IPS-18a (cell line): ENCODE measurements around the gene SNRNP48.

Experiments
- H3K27ac ChIP-seq: one replicate; pipeline ENCODE4 v1.5.1; 2013; ENCODE audit warnings: low read length
- H3K27me3 ChIP-seq: one replicate; pipeline ENCODE4 v1.6.1; 2013; ENCODE audit warnings: mild to moderate bottlenecking, low read length; ENCODE audit not compliant: control insufficient read depth, insufficient read depth
- H3K36me3 ChIP-seq: one replicate; pipeline ENCODE4 v1.6.1; 2013; ENCODE audit warnings: low read depth, low read length; ENCODE audit not compliant: control insufficient read depth
- H3K4me1 ChIP-seq: one replicate; pipeline ENCODE4 v1.6.1; 2013; ENCODE audit warnings: low read depth, low read length; ENCODE audit not compliant: control insufficient read depth
- H3K4me3 ChIP-seq: one replicate; pipeline ENCODE4 v1.5.1; 2013; ENCODE audit warnings: low read length
- H3K9ac ChIP-seq: one replicate; pipeline ENCODE4 v1.6.1; 2013; ENCODE audit warnings: mild to moderate bottlenecking, low read length, moderate library complexity
- H3K9me3 ChIP-seq: one replicate; pipeline ENCODE4 v1.6.1; 2013; ENCODE audit warnings: low read depth, low read length; ENCODE audit not compliant: control insufficient read depth

The SNRNP48 gene, protein sequence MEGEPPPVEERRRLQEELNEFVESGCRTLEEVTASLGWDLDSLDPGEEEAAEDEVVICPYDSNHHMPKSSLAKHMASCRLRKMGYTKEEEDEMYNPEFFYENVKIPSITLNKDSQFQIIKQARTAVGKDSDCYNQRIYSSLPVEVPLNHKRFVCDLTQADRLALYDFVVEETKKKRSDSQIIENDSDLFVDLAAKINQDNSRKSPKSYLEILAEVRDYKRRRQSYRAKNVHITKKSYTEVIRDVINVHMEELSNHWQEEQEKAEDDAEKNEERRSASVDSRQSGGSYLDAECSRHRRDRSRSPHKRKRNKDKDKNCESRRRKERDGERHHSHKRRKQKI

DNA sequence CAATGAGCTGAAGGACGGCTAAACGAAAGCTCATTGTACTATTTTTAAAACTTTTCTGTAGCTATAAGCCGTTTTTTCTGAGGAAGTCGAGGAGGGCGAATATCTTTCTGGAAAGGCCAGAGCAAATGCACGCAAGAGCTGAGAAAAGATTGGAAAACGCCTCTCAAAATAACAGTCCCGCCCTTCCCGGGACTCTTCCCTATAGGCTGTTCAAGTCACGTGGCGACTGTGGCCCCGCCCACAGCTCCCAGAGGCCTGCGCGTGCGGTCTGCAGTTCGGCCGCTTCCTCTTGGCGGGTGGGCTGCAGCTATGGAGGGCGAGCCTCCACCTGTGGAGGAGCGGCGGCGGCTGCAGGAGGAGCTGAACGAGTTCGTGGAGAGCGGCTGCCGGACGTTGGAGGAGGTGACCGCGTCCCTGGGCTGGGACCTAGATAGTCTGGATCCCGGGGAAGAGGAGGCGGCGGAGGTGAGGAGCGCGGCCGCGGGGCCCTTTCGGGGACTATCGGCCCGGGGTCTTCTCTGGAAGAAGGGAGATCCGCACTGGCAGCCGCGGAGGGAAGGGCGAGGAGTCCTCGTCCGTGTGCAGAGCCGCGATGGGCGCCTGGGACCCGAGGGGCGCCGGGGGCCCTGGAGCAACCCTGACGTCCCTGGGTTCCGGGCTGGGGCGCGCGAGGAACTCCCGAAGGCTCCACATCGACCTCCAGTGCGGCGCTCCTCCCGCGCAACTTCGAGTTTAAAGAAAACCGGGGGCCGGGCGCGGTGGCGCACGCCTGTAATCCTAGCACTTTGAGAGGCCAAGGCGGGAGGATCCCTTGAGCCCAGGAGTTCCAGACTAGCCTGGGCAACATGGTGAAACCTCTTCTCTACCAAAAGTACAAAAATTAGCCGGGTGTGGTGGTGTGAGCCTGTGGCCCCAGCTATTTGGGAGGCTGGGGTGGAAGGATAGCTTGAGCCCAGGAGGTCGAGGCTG, at the start of gene SNRNP48:
TSS of gene SNRNP48 (plus strand) at position 250 of the 969 bp plus-strand sequence. CDS start at position 310, 60 bp downstream.
- H3K4me1 ChIP-seq: peaks cover 4% of the 10 kb centered on the region
- peak within 1 kb of the TSS; percentile 70 for H3K9ac ChIP-seq
- H3K27ac ChIP-seq: peak within 1 kb of the TSS; percentile 73

DNA sequence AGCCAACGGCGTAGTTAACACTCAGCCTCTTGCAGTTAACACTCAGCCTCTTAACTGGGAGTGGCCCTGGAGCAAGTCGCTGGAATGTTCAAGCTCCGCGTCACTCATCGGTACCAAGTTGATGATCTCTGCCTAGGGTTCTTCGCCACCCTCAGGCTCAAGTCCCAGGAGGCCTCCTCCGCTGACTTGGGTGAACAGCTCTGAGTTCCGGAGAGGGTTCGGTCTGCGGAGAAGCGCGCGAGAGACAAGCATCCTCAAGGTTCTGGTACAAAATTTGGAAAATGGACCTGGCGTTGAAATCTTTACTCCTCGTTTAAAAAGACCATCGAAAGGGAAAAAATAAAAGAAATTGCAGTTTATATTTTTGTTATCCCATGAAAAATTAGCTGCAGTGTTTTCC, 49.4 kb upstream of the SNRNP48 start:
- peaks cover 66% of the 10 kb centered on the region for H3K27me3 ChIP-seq
- H3K9ac ChIP-seq: peak overlapping the region; percentile 76
- H3K4me3 ChIP-seq: peak overlapping the region; percentile 79

More for the DNA sequence above, at the start of gene SNRNP48:
- H3K27me3 ChIP-seq: no peaks in the 10 kb centered on the region
- no peaks in the 10 kb centered on the region for H3K9me3 ChIP-seq
- peak within 1 kb of the TSS; percentile 87 for H3K4me3 ChIP-seq
- H3K36me3 ChIP-seq: peaks cover 12% of the 10 kb centered on the region

DNA sequence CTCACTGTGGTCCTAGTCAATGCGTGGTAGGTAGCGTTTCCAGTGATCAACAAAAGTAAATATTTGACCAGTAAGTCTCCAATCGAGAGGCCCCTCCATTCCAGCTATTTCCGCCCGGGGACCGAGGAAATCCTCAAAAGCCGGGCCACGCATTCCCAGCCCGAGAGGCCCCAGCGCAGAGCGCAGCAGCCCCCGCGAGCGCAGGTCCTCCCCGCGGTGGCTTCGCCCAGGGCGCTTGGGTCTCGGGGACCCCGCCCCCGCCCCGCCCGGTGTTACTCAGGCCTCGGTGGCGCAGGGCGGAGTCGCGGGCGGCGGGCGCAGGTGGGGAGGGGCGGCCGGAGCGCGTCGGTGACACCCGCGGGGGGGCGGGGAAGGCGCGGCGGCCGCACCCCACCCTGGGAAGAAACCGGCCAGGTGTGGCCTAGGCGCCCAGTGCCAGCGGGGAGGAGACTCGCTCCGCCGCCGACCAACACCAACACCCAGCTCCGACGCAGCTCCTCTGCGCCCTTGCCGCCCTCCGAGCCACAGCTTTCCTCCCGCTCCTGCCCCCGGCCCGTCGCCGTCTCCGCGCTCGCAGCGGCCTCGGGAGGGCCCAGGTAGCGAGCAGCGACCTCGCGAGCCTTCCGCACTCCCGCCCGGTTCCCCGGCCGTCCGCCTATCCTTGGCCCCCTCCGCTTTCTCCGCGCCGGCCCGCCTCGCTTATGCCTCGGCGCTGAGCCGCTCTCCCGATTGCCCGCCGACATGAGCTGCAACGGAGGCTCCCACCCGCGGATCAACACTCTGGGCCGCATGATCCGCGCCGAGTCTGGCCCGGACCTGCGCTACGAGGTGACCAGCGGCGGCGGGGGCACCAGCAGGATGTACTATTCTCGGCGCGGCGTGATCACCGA, 48.6 kb upstream of the SNRNP48 start, which contains the start of gene DSP:
TSS of gene DSP (plus strand) at position 497 of the 890 bp plus-strand sequence. CDS start at position 742, 245 bp downstream.
- Histone ChIP-seq H3K9ac (peak within 1 kb of the TSS; percentile 76), H3K4me3 (peak within 1 kb of the TSS; percentile 79), H3K9me3 (no peaks in the 10 kb centered on the region), H3K4me1 (peaks cover 33% of the 10 kb centered on the region), H3K36me3 (no peaks in the 10 kb centered on the region), H3K27me3 (peaks cover 66% of the 10 kb centered on the region), H3K27ac (no peak within 1 kb of the TSS)

More for the DNA sequence above, 49.4 kb upstream of the SNRNP48 start:
- Histone ChIP-seq H3K9me3 (no peaks in the 10 kb centered on the region), H3K36me3 (no peaks in the 10 kb centered on the region), H3K27ac (no peak overlapping the region), H3K4me1 (peaks cover 33% of the 10 kb centered on the region)

DNA sequence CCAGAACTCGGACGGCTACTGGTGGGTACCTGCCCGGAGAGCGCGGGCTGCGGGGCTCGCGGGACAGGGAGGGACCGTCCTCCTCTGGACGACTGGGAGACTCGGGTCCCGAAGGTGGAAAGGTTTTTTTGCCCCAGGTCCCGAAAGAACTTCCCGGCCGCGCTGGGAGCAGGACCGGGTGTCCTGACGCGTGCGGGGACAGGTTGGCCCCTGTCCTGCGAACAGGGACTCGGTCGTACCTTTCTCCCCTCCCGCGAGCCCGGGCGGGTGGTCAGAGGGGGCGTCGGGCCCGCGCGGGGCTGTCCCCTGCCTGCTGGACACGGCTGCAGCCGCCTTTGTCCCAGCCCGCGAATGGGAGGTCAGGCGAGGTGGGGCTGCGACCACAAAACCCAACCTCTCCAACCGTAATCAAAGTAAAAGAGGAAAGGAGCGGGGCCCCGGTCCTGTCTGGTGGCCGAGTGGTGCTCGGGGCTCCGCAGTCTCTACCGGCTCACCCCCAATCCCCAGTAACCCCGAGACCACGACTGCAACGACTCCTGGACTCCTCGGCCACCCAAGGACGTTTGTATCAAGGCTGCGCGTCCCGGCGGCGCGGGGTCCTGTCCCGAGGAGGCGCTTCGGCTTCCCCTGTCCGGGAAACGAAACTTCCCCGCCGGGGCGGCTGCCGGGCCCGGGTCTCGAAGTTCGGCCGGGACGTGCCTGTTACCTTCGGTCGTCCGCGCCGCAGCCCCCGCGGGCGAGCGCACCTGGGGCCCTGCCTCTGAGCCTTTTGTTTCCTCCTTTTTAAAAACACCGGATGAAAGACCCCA, 47.7 kb upstream of the SNRNP48 start:
- H3K27me3 ChIP-seq: peaks cover 66% of the 10 kb centered on the region
- H3K27ac ChIP-seq: no peak overlapping the region
- H3K4me3 ChIP-seq: peak overlapping the region; percentile 79
- peaks cover 33% of the 10 kb centered on the region for H3K4me1 ChIP-seq
- peak overlapping the region; percentile 76 for H3K9ac ChIP-seq
- no peaks in the 10 kb centered on the region for H3K36me3 ChIP-seq
- H3K9me3 ChIP-seq: no peaks in the 10 kb centered on the region

DNA sequence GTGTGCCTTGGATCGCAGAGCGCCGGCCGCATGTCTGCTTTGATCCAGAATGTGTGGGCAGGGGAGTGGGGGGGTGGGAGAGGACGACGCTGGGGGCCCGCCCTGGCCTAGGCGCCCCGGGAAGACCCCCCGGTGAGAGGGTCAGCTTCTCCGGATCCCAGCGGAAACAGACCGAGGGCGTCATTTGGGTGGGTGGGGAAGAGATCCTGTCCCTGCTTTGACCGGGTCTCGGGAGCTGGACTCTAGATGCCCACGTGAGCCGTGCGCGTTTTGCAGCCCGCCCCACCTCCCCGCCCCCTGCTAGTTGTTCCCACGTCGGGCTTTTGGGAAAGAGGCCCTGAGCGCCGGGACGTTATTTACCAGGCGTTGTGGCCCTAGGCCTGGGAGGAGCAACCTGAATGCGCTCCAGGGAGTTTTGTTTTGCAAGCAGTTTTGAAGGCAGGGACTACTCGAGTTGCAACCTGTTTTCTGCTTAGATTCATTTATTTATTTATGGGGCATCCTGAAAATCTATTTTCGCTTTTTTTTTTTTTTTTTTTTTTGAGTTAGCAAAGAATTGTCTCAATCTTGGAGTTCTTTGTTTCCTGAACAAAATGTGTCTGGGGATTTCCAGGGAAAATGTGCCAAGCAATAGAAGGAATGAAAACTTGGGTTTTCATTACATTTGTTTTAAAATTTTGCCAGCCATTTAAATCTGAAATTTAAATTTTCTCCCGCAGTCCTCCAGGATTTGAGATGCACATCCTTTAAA, 46.9 kb upstream of the SNRNP48 start:
- peaks cover 33% of the 10 kb centered on the region for H3K4me1 ChIP-seq
- no peak overlapping the region for H3K27ac ChIP-seq
- H3K4me3 ChIP-seq: peak overlapping the region; percentile 79
- H3K36me3 ChIP-seq: no peaks in the 10 kb centered on the region
- H3K27me3 ChIP-seq: peaks cover 59% of the 10 kb centered on the region
- H3K9ac ChIP-seq: peak overlapping the region; percentile 76
- H3K9me3 ChIP-seq: no peaks in the 10 kb centered on the region

DNA sequence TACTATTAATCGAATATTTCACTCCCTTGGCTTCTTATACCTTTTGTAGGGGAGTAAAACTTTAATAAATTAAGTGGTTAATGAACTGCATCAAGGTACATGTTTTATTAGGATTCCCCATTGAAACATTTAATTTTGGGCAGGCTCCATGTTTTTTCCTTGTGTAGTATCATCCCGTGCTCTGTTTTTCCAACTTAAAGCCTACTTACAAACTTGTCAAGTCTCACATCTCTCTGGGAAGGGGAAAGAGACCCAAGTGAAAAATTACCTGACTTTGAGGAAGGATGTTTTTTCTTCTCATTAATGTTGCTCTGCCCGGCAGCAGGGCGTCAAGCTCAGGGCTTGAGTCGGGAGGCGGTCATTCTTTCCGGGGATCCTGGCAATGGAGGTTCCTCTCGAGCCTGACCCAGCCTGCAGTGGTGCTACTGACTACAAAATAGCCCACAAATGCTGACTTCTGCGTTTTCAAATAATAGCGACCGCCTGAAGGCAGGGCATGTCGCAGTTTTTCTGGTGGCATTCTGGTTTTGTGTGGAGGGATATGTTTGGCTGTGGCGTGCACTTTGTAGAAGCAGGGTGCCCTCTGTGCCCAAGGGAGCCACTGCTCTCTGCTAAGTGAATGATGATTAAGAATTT, 46.1 kb upstream of the SNRNP48 start:
- Histone ChIP-seq H3K9ac (peak overlapping the region; percentile 52), H3K9me3 (no peaks in the 10 kb centered on the region), H3K27me3 (peaks cover 50% of the 10 kb centered on the region), H3K27ac (no peak overlapping the region), H3K4me3 (peak overlapping the region; percentile 79), H3K4me1 (peaks cover 42% of the 10 kb centered on the region), H3K36me3 (no peaks in the 10 kb centered on the region)

DNA sequence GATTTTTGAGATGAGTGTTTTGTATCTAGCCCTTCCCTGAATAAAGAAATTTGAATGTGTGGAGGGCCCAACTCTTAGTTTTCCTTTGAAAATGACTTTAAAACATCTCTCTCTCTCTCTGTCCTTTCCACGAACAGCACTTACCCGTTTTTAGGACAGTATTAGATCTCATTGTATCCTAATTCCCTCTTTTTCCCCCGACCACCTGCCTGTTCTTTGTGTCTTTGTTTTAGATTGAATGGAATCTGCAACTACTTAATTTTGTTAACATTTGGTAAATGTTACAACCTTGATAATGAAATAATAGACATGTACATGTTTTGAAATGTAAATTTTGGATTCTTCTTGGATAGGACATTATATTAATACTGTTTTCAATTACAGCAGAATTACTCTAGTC, 45.4 kb upstream of the SNRNP48 start:
- Histone ChIP-seq H3K27ac (no peak overlapping the region), H3K4me1 (peaks cover 42% of the 10 kb centered on the region), H3K27me3 (peaks cover 43% of the 10 kb centered on the region), H3K36me3 (no peaks in the 10 kb centered on the region), H3K9ac (peak overlapping the region; percentile 52), H3K9me3 (no peaks in the 10 kb centered on the region), H3K4me3 (peak overlapping the region; percentile 79)

DNA sequence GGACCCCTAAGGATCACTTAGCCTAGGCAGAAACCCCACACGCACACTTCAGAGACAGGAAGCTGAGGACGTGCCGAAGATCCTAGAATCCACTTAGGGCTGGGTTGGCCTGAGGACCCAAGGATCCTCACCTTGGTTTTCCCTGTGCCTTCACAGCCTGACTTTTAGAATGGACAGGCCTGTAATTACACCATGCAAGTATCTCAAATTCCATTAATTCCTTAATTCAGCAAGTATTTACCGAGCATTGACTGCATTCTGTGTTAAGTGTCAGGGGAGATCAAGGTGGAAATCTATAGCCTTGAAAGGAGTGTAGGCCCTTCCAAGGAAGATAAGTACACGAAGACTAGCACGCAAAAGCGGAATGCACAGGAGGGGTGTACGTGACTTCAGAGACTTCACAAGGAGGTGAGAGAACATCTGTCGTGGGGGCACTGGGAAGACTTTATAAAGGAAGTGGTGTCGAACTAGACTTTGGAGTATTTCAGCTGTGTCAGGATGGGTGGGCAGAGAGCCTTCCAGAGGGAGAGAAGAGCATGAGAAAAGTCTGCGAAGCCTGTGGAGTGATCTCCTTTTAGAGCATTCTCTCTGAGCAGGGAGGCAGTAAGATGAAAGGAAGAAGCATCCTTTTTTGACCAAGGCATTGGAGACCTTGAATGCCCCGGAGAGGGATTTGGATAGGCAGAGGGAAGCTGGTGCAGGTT, 44.5 kb upstream of the SNRNP48 start:
- H3K4me1 ChIP-seq: peaks cover 39% of the 10 kb centered on the region
- H3K27ac ChIP-seq: no peak overlapping the region
- H3K4me3 ChIP-seq: no peak overlapping the region
- H3K9ac ChIP-seq: no peak overlapping the region
- no peaks in the 10 kb centered on the region for H3K9me3 ChIP-seq
- H3K27me3 ChIP-seq: peaks cover 35% of the 10 kb centered on the region
- H3K36me3 ChIP-seq: no peaks in the 10 kb centered on the region

DNA sequence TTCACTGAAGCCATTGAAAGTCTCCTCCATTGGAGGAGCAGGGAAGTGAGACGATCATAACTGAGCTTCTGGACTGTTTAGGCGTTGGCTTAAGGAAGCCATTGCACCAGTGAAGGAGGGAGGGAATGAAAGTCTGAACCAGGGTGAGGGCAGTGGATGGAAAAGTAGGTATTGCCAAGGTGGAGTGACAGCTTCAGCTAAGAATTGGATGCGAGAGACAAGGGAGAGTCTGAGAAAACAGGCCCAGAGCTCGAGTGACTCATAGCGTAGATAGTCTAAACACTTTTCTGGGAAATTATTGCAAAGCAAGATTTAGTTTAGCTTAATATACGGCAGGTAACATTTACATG, 44.0 kb upstream of the SNRNP48 start:
- H3K27me3 ChIP-seq: peaks cover 29% of the 10 kb centered on the region
- peaks cover 34% of the 10 kb centered on the region for H3K4me1 ChIP-seq
- no peak overlapping the region for H3K4me3 ChIP-seq
- H3K36me3 ChIP-seq: no peaks in the 10 kb centered on the region
- no peak overlapping the region for H3K9ac ChIP-seq
- no peak overlapping the region for H3K27ac ChIP-seq
- no peaks in the 10 kb centered on the region for H3K9me3 ChIP-seq
